Measurements from ENCODE around the gene DHX34.
"Not testable (repeated sequence)": the region's sequence is repeated elsewhere in the genome, so short reads cannot be mapped to it uniquely, and the experiment has no call there.

DHX34 gene

GRCh38 chr19:47387623-47388022 lies 38.5 kb downstream of the DHX34 start:
- not testable (repeated sequence) for DNase-seq (ENCODE audit: low spot score)

- not testable (repeated sequence) for DNase-seq (ENCODE audit: low spot score)
Measured at GRCh38 chr19:47388721-47389120, 39.6 kb downstream of the DHX34 start.

- no peak for DNase-seq (ENCODE audit: low spot score)
Measured at GRCh38 chr19:47389150-47389556, 40.0 kb downstream of the DHX34 start.

DNA sequence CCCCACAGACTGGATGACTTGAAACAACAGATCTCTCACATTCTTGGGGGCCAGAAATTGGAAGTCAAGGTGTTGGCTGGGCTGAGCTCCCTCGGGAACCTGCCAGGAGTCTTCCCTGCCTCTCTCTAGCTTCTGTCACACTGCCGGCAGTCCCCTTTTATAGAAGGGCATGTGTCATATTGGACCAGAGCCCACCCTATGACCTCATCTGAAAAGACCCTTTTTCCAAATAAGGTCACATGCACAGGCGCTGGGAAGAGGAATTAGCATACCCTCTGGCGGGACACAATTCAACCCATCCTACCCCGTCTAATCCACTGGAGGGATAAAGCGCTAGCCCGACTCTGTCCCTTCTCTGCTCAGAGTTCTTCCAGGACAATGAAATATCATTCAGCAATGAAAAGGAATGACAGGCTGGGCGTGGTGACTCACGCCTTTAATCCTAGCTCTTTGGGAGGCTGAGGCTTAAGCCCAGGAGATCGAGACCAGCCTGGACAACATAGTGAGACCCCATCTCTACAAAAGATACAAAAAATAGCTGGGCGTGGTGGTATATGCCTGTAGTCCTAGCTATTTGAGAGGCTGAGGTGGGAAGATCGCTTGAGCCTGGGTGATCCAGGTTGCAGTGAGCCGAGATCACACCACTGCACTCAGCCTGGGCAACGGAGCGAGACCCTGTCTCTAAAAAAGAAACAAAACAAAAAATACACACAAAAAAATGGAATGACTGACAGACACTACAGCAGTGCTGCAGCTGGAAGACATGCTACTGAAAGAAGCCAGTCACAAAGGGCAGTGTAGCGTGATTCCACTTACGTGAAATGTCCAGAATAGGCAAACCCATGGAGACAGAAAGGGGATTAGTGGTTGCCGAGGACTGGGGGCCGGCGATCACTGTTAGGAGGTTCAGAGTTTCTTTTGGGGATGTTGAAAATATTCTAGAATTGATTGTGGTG lies 41.7 kb downstream of the DHX34 start:
- DNase-seq (ENCODE audit: low spot score), result no peak

GRCh38 chr19:47391510-47392223 lies 42.6 kb downstream of the DHX34 start:
- DNase-seq (ENCODE audit: low spot score), result peak; percentile 72

DNA sequence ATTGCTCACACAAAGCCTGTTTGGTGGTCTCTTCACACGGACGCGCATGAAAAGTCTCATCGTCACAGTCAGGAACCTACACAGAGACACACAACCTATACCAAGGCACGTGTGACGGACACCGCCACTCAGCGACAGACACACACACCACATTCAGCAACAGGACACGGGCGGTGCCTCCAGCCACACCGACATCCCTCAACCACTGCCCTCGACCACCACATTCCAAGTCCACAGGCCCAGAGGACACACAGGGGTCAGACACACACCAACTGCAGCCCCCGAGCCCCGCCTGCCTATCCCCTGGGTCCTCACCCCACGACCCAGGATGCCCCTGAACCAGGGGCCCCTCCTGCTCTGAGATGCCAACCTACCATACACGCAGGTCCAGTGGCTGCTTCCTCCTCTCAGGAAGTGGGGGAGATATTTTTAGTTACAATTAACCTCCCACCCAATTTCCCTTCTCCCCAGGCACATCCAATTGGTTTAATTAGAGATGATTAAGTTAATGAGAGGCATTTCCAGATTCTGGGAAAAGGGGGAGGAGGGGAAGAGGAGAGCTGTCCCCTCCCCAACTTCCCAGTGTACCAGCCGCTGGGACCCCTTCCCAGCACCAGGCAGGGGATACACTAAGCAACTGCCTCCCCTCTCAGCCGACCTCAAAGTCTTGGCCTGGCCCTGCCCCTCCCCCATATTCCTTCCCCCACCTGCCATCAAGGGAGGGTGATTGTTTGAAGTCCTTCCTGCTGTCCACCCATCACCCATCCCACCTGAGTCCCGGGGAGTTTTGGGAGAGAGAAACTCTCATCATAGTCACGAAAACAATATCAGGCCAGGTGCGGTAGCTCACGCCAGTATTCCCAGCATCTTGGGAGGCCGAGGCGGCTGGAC lies 49.8 kb downstream of the DHX34 start:
- no peak for DNase-seq (ENCODE audit: low spot score)

DNA sequence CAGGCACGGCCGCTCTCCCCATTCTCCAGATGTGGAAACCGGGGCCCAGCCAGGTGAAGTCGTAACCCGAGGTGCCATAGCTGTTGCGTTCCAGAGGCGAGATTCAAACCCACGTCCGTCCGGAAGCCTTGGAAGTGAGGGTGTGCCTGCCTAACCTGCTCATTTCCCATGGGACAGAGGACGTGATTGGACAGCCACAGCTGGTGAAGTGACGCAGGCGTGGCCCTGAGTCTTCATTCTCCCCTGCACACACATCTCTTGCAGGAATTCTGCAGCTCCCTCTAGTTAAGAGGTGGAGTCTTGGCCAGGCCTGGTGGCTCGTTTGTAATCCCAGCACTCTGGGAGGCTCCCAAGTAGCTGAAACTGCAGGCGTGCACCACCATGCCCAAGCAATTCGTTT lies 53.4 kb downstream of the DHX34 start:
- DNase-seq (ENCODE audit: low spot score), result no peak

DNA sequence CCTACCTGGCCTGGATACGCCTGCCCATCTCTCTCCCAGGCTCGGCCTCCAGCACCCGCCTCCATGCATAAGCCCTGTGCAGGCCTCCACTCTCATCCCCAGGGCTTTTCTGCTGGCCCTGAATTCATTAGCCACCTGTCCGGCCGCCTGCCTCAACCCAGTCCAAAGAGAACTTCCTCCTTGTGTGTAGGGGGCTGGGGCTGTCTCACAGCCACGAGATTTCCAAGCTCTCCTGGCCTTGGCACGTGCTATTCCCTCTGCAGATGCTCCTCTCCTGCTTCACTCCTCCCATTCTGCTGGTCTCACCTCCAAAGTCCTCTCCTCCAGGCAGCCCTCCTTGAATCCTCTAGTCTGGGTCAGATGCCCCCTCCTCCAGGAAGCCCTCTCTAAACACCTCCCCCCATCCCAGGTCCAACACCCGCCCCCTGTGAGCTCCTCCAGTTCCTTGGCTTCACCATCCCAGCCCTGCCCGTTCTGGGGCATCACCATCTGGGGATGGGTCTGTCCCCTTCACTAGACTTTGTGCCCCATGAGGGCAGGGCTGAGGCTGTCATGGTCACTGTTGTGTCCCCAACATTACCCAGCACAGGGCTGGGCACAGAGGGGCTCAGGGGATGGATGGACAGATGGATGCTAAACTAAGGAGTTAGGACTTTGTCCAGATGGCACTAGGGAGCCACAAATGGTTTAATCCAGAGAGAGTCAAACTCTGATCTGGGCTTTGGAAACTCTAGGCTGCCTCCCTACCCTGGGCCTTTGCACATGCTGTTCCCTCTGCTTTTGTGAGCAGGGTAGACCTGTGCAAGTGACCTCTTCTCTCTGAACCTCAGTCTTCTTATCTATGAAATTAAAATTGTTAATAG lies 55.5 kb downstream of the DHX34 start:
- no peak for DNase-seq (ENCODE audit: low spot score)

GRCh38 chr19:47405197-47405550 lies 56.1 kb downstream of the DHX34 start:
- no peak for DNase-seq (ENCODE audit: low spot score)

- no peak for DNase-seq (ENCODE audit: low spot score)
Measured at GRCh38 chr19:47405854-47406417, 56.8 kb downstream of the DHX34 start.

- no peak for DNase-seq (ENCODE audit: low spot score)
Measured at GRCh38 chr19:47406711-47407416, 57.7 kb downstream of the DHX34 start.

DNA sequence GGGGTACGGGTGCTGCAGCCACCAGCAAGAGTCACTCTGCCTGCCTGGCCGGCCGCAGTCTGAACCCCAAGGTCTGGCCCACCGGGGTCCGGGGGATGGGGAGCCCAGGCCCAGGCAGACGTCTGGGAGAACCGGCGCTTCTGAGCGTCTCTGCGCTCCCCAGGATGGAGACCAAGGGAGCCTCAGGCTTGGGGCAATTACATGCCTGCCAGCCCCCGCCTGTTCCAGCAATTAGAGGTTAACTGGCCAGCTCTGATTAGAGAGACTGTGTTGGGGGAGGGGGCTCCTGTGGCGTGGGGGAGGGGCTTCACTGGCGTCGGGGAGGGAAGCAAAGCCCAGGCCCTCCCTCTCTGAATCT lies 58.3 kb downstream of the DHX34 start:
- DNase-seq (ENCODE audit: low spot score), result no peak

DNA sequence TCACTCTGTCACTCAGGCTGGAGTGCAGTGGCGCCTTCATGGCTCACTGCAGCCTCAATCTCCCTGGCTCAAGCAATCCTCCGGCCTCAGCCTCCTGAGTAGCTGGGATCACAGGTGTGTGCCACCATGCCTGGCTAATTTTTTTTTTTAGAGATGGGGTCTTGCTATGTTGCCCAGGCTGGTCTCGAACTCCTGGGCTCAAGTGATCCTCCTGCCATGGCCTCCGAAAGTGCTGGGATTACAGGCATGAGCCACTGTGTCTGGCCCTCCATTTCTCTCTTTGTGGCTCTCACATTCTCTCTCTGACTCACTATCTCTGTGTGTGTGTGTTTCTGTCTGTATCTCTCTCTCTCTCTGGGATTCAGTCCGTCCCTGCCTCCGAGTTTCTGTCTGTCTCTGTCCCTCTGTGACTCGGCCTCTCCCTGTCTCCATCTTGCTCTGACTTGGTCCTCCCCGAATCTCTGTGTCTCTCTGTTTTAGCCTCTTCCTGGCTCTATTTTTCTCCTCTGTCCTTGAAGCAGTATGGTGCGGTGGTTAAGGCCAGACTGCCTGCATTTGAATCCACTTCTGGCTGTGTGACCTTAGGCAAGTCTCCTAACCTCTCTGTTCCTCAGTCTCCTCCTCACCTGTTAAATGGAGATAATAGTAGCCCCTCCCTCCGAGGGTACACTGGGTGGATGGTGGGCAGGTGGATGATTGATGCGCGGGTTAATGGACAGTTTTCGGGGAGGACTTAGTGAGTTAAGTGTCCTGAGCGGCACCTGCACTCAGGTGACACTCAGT lies 59.2 kb downstream of the DHX34 start:
- DNase-seq (ENCODE audit: low spot score), result no peak

- no peak for DNase-seq (ENCODE audit: low spot score)
Measured at GRCh38 chr19:47411101-47411500, 62.0 kb downstream of the DHX34 start.

DNA sequence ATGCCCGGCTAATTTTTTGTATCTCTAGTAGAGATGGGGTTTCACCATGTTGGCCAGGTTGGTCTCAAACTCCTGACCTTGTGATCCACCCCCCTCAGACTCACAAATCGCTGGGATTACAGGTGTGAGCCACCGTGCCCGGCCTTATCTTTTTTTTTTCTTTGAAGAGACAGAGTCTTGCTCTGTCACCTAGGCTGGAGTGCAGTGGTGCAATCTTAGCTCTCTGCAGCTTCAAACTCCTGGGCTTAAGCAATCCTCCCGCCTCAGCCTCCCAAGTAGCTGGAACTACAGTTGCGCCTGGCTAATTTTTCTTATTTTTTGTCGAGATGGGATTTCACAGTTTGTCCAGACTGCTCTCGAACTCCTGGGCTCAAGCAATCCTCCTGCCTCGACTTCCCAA lies 62.6 kb downstream of the DHX34 start:
- DNase-seq (ENCODE audit: low spot score), result not testable (repeated sequence)

GRCh38 chr19:47413941-47414340 lies 64.8 kb downstream of the DHX34 start:
- DNase-seq (ENCODE audit: low spot score), result no peak

- DNase-seq (ENCODE audit: low spot score), result no peak
Measured at GRCh38 chr19:47414469-47414868, 65.4 kb downstream of the DHX34 start.

DNA sequence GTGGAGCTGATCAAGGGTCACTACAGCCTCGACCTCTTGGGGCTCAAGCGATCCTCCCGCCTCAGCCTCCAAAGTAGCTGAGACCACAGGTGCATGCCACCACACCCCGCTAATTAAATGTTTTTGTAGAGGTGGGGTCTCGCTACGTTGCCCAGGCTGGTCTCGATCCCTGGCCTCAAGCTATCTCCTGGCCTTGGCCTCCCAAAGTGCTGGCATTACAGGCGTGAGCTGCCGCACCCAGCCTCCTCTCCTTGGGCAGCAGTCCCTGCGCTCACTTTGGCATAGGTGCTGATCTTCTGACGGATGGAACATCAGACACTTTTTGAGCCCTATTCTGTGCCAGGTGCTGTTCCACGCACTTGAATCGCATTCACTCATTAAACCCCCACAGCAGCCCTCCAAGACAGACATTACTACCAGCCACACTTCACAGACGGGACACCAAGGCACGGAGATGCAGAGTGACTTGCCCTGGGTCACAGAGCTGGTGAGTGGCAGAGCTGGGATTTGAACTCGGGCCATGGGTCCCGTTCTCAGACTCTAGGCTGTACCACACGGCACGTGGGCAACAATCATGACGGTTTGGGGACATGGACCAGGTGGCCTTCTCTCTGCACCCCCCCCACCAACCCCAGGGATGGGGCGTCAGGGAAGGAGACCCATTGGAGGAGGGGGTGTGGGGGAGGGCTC lies 67.0 kb downstream of the DHX34 start:
- no peak for DNase-seq (ENCODE audit: low spot score)

- DNase-seq (ENCODE audit: low spot score), result no peak
Measured at GRCh38 chr19:47416643-47416985, 67.5 kb downstream of the DHX34 start.

All from CD4-positive, alpha-beta T cell treated with Interleukin-6 at 100 ng/mL for 8 hours (primary cell).